ENCODE data around the gene PCBP4.
"Not testable (repeated sequence)": the region's sequence is repeated elsewhere in the genome, so short reads cannot be mapped to it uniquely, and the experiment has no call there.

PCBP4 gene

DNA sequence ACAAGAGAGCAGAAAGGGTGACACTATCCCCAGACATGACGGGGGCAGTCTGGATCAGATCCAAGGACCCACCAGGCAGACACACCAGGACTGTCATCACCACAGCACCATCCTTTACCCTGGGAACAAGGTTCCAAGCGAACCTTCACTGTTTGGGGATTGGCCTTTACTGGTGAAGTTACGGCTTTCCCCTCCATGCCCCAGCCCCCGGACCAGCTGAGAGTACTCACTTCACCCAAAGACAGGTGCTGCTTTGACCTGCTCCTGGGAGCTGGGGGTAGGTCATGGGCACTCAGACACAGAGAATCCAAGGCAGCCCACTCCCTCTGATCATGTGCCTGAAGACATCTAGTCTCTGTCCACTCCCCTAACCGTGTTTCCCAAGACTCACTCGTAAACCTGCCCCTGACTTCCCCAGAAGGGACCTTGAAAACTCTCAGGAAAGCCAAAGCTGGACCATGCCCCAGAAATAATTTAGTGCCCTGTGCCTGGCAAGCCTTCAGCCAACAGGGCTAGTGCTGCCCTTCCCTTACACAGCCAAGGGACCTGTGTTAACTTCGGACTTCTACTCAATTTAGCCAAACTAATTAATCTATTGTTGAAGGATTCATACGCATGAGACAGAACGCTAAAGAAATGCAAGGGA lies 28.4 kb downstream of the PCBP4 start:
- DNase-seq (ENCODE audit: low read depth in 2 of 2), result no peak

DNA sequence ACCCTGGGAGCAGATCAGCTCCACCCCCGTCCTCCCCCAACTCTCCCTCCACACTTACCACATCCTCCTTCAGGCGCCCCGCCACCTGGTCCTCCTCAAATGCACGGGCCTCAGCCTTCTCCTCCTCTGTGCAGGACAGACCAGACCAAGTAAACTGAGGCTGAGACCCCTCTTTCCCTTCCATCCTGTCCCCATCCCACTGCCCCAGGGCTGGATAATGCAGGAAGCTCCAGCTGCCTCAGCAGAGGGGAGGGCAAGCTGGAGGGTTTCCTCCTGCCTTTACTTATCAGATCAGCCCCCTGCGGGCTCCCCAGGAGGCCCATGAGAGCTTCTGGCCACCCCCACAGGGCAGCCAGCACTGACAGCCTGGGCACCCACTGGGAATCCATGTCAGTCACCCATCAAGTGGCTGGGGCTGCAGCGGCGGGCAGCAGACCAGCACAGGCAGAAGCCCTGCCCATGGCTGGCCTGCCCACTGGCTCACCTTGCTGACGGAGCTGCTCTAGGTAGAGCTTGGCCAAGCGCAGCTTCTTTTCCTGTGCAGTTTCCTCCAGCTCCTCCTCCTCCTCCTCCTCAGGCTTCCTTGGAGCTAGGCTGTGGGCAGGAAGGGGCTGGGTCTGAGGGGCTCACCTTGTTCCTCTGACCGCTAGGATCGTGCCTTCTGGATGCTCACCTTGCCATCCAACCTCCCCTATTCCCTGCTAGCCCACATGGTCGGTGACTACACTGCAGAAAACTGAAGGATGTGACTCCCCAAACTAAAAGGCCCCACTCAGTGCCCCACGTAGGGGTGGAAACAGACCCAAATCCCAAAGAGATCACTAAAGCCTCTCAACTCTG lies 29.4 kb downstream of the PCBP4 start:
- no peak for DNase-seq (ENCODE audit: low read depth in 2 of 2)

DNA sequence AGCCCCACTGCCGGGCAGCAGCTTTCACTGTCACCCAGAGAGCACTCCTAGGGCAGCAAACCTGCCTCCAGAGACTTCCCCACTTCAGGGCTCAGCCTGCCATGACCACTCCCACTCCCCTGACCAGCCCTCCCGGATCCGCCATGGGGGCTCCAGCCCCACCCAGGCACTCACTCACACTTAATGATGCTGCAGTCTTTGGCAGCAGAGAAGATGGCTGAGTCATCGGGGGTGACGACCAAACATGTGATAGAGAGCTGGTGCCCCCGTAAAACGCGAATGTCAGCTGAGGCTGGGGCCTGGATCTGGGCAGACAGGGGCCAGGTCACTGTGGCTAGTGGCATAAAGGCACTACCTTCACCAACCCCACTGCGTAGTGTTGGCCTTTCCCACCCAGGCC lies 30.2 kb downstream of the PCBP4 start:
- no peak for DNase-seq (ENCODE audit: low read depth in 2 of 2)

DNA sequence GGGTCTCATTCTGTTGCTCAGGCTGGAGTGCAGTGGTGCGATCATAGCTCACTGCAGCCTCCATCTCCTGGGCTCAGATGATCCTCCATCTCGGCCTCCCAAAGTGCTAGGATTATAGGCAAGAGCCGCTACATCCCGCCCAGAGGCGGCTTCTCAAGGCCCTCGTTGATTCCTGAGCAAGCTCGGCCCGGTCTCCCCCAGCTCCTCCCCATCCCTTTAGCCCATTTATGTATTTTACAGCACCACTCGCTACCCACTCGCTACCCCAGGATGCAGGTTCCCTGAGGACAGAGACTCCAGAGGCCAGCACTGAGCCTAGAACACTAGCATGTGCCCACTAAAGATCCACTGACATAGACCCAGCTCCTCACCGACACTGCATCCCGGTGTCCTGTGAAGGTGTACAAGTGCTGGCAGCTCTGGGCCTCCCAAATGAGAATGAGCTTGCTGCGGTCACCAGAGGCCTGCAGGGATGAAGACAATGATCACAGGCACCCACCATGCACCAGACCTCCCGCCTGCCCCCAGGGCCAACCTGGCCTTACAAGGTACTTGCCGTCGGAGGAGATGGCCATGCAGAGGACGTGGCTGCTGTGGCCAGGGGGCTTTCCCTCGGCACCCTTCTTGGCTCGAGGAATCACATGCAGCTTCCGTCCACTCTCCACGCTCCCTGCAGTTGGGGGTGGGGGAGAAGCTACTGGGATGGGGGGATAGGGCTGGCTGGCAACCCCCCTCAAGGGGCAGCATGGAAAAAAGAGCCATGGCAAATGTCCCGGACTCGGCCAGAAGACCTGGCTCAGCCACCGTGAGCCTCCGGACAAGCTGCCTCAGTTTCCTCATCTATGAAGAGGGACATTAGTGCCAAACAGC lies 31.1 kb downstream of the PCBP4 start:
- DNase-seq (ENCODE audit: low read depth in 2 of 2), result no peak

DNA sequence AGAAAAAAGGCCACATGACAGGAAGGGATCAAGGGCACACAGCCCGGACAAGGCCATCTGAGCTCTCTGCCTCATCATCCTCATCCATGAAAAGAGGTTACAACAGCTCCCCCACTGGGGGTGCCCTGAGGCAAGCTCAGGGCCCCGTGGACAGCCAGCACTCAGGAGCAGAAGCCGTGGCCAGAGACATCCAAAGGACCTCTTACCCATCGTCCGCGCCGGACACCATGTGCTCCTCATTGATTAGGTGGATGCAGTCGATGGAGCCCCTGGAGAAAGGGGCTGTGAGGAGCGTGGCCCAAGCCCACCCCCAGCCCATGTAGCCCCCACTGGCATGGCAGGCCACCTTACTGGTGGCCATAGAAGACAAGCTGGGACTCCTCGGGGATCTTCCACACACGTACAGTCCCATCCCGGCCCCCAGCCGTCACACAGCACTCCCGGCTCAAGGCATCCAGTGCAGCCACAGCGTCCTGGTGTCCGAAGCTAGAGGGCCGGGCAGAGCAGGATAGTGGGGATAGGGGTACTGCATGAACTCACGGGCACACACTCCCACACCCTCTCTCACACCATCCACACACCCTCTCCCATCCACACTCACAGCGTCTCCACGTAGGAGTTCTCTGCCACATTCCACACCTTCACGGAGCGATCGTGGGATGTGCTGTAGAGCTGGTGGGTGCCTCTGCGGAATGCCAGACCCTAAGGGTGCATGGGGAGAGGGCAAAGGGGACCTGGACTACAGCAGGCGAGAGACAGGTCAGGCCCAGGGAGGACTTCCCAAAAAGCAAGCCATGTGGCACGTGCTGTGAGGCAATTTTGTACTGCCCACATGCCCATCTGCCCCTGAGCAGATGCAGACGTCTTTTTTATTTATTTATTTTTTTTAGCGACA lies 32.0 kb downstream of the PCBP4 start:
- DNase-seq (ENCODE audit: low read depth in 2 of 2), result no peak

DNA sequence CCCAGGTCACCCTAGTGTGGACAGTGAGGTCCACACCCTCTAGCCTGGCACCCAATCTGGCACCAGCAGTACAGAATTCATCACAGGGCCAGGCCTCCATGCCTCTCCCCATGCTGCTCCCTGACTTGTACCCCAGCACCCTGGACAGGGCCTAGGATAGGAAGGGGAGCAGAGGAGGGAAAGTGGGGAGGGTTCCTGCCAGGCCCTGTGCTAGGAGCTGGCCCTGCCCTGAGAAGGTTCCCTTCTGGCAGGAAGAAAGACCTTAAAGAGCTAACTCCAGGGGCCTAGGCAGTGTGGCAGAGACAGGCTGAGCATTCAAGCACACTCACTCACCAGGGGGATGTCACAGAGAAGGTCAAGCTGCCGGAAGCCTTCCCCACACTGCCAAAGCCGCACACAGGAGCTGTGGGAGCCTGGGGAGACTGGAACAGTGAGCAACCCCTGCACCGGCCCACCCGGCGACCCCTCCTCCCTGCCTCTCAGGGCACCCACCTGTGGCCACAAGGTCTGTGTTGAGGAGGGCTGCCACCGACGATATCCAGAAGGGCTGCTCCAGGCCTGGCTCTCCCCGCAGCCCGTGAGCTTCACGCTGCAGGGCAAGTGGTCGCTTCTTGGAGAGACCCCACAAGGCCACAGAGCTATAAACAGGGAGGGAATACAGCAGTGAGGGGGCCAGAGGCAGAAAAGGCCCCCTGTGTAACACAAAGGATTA lies 33.0 kb downstream of the PCBP4 start:
- DNase-seq (ENCODE audit: low read depth in 2 of 2), result no peak

DNA sequence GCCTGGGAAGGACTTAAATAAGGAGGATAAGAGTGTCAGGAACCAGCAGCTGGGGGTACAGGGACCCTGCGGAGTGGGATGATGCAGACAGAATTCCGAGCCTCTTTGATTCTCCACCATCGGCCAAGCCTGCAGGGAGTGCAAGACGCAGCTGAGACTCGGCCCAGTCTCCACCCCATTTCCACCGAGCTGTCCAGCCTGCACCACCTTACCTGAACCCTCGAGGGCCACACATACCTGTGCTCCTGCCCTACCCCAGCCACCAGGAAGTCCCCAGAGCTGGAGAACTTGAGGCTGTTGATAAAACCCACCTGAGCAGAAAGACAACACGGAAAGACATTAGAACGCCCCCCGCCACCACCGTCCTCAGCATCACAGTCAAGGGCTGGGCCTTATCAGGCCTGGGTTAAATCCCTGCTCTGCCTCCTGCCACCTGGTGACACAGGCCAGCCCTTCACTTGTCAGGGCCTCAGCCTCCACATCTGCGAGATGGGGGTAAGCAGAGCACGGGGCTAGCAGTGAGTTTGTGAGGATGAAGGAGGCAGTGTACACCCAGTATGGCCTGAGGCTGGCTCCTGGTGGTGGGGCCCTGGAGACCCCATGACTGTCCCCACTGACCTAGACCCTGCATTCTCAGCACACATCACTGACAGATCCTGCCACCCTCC lies 33.6 kb downstream of the PCBP4 start:
- no peak for DNase-seq (ENCODE audit: low read depth in 2 of 2)

DNA sequence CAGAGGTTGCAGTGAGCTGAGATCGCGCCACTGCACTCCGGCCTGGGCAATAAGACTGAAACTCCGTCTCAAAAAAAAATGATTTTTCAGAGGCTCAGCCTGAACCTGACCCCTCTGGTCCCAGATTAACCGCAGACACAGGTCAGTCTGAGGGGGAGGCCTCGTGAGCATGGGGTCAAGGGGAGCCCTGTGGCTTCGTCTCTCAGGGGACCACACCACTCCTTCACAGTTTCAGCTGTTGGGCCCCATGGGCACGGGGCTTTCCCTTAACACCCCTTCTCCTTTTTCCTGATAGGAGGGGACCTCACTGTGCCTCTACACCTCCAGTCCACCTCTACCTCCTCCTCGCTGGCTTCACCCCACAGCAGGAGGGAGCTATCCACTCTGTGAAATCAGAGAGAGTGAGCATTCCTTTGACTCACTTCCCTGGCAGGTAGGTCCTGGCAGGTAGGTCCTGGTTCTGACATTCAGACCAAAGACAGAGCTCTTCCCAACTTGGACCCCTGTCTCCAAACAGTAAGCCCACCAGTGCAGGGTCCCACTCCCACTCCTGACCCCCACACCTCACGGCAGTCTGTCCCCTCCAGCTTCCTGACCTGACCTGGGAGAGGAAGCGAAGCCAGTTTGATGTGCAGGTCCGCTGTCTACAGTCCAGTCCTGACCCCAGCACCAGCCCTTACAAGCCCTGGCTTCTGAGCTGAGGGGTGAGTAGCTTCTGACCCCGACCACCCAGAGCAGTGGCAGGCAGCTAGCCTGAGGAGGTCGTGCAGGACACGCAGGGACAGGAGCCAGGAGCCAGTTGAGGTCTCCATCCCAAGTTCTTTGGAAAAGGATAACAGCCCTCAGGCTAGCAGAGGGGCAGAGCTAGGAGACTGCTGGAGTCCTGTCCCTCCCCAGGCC lies 34.5 kb downstream of the PCBP4 start:
- DNase-seq (ENCODE audit: low read depth in 2 of 2), result no peak

DNA sequence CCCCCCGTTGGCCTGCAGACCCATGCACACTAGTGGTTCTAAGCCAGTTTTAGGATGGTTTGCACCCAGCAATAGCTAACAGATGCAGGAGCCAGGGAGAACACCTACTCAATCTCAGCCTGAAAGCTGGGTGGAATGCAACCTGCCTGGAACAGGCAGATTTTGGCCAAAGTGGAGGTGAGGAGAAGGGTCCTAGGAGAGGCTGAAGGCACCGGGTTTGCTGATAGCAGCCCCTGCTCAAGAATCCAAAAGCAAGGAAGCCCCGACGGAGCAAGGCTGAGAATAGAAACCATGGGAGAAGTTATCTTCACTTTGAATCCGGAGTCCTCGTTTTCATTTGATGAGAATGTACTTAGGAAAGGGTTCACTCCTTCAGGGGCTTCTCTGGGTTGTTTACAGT lies 35.5 kb downstream of the PCBP4 start:
- no peak for DNase-seq (ENCODE audit: low read depth in 2 of 2)

DNA sequence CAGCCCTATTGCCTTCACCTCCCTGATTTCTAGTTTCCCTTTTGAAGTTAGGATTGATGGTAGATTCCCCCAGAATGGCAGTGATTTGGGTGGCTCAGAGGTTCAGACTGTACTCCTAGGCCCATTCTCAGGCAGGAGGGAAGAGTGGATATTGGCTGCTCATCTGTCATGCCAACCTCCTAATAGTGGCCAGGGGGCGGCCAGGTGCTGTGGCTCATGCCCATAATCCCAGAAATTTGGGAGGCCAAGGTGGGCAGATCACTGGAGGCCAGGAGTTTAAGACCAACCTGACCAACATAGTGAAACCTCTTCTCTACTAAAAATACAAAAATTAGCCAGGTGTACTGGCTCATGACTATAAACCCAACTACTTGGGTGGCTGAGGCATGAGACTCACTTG lies 36.8 kb downstream of the PCBP4 start:
- no peak for DNase-seq (ENCODE audit: low read depth in 2 of 2)

DNA sequence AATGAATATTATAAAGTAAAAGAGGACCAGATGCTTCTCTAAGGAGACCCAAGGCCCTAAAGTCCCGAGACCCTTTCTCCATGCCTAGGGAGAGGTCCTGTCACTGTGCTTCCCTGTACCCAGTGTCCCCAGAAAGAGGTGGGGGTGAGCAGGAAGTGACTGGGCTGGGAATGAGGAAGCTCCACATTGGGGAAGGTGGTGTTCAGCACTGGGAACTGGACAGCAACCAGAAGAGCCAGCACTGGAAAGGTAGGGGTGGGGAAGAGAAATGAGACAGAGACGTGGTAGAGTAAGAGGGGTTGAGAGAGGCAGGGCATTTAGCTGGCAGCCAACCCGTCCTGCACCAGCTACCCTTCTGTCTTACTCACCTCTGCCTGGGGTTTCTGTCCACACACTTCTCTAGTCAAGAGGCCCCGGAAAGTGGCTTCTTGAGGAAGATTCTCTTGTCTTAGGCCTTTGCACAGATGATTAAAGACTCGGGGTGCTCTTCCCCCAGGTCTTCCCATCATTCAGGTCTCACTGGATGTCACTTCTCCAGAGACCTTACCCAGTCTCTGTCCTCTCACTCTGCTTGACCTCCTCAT lies 37.7 kb downstream of the PCBP4 start:
- no peak for DNase-seq (ENCODE audit: low read depth in 2 of 2)

DNA sequence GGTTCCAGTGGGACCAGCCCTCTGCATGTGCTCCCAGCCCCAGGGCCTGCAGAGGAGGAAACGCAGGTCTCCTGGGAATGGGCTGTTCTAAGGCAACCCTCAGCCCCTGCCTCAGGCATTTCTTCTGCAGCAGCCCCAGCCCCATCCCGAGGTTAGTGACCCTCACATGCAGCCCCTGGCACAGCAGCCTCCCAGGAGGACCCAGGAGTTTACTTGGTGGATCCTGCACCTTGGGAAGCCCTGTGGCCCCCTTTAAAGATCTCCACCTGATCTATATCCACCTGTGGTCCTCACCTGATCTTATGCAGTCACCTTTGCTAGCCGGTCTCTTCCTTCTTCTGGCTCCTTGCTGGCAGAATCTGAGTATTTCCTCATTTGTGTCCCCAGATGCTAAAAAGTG lies 38.3 kb downstream of the PCBP4 start:
- DNase-seq (ENCODE audit: low read depth in 2 of 2), result not testable (repeated sequence)

DNA sequence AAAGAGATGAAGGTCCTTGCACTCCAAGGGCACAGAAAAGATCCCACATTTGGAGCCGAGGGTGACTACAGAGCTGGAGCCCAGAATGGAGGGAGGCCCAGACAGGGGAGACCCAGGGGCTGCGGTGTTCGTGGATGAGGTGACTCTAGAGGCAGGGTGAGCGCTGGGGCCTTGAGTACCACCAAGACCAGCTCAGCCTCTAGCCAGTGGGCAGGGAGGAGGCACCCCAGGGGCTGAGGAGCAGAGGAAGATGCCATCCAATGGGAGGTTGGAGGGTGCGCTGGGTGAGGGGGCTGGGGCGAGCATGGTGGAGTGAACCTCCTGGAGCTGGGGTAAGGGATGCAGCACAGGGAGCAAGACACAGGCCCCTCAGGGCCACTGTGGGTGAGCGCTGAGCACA lies 38.8 kb downstream of the PCBP4 start:
- no peak for DNase-seq (ENCODE audit: low read depth in 2 of 2)

DNA sequence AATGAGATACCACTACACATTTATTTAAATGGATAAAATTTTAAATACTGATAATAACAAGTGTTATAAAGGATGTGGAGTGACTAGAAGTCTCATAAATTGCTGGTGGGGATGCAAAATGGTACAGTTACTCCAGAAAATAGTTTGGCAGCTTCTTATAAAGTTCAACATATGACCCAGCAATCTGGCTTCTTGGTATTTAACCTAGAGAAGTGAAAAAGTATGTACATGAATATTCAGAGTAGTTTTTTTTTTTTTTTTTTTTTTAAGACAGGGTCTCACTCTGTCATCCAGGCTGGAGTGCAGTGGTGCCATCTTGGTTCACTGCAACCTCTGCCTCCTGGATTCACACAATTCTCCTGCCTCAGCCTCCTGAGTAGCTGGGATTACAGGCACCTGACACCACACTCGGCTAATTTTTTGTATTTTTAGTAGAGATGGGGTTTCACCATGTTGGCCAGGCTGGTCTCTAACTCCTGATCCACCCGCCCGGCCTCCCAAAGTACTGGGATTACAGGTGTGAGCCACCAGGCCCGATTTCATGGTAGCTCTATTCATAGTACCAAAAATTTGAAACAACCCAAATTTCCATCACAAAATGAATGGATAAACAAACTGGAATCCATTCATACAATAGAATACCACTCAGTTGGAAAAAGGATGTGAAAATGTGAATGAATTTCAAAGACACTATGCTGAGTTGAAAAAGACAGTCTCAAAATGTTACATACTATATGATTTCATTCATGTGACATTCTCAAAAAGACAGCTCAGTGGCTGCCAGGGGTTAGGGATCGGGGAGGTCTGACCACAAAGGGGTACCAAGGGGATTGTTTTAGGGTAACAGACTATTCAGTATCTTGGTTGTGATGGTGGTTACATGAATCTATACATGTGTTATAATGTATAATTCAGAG lies 39.9 kb downstream of the PCBP4 start:
- DNase-seq (ENCODE audit: low read depth in 2 of 2), result no peak

DNA sequence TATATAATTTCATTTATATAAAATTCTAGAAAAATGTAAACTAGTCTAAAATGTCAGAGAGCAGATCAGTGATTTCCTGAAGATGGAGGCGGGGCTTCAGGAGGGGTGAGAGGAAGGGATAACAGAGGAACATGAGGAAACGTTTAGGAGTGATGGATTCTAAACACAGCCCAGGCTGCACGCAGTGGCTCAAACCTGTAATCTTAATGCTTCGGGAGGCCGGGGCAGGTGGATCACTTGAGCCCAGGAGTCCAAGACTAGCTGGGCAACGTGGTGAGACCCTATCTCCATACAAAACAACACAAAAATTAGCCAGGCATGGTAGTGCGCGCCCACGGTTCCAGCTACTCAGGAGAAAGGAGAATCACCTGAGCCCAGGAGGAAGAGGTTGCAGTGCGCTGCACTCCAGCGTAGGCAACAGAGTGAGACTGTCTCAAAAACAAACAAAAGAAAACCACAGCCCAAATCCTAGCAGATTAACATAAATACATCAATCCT lies 46.1 kb downstream of the PCBP4 start:
- no peak for DNase-seq (ENCODE audit: low read depth in 2 of 2)

DNA sequence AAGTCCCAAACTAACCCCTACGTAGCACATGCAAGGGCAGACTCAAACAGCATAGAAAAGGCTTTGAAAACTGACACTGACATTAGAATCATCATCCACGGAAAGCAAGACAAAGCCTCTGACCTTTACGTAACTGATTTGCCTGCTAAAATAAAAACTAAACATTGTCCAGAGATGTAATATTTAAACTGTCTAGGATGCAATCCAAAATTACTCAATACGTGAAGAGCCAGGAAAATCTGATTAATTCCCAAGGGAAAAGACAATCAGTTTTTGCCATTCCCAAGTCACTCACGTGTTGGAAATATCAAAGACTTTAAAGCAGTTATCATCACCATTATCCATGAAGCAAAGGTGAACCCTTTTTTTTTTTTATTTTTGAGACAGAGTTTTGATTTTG lies 50.8 kb downstream of the PCBP4 start:
- no peak for DNase-seq (ENCODE audit: low read depth in 2 of 2)

DNA sequence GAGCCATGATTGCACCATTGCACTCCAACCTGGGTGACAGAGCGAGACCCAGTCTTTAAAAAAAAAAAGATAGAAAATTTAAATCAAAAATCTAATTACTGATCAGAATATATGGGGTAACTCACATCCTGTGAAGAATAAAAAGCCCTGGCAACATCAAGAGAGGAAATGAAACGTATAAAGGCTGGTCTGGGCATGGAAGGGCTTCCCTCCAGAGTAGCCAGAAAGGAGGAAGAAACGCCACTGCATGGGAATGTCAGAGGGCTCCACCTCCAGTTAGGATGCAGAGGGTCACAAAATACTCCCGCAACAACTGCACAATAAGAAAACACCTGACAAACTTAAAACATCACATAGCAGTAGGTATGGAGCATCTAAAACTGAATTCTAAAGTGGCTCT lies 59.2 kb downstream of the PCBP4 start:
- no peak for DNase-seq (ENCODE audit: low read depth in 2 of 2)

All from stimulated activated CD4-positive, alpha-beta T cell treated with anti-CD3 and anti-CD28 coated beads, Interleukin-1b, Interleukin-23, amount 100 ng/mL, for 1 hour (primary cell).